ENCODE data around the gene NEUROD2. TPM values are rescaled to one million over a fixed set of nuclear protein-coding genes. Genes with fewer than 3 reads are reported as not detected.

NEUROD2 gene
- total RNA-seq (not detected), polyA plus RNA-seq (not detected)

DNA sequence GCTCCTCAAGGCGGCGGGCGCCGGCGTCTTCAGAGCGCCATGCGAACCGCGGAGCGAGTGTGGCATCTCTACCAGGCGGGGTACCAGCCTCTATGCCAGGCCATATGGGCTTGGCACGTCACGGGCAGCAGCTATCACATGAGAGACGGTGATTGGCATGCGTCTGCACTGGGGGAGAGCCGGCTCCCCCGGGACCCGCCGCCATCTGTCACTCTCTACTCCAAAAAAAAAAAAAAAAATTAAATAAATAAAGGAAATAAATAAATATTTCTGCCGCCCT is at the start of gene NEUROD2:
Gene NEUROD2, minus strand, starts transcription at position 70 of the 280 bp plus-strand sequence. CDS start 1,321 bp downstream, outside the sequence.
- no peaks in the 10 kb centered on the region for H3K36me3 Mint-ChIP-seq
- H3K4me1 Mint-ChIP-seq: peaks cover 0 to 31% (median 6%) of the 10 kb centered on the region in 4 donors
- Histone ChIP-seq H3K4me1 (ENCODE audit: control insufficient read depth, insufficient read depth, low read length, poor library complexity, severe bottlenecking) (peaks cover 41% of the 10 kb centered on the region), H3K4me3 (ENCODE audit: low read depth, low read length) (no peak within 1 kb of the TSS), H3K27ac (ENCODE audit: insufficient read depth, low read length, poor library complexity, severe bottlenecking) (no peak within 1 kb of the TSS), H3K27me3 (ENCODE audit: control insufficient read depth, insufficient read depth, low read length) (peaks cover 20% of the 10 kb centered on the region), H3K9me3 (ENCODE audit: control insufficient read depth in 2 of 2, low read length in 2 of 2) (no peaks in the 10 kb centered on the region), H3K36me3 (ENCODE audit: control insufficient read depth, insufficient read depth, low read length) (no peaks in the 10 kb centered on the region)
- H3K4me3 Mint-ChIP-seq: peak within 1 kb of the TSS in 3 of 4 donors; percentile 26 to 79 (median 76)
- no peak for DNase-seq
- peaks cover 74% of the 10 kb centered on the region for H3K27me3 Mint-ChIP-seq
- no peak within 1 kb of the TSS for H3K27ac Mint-ChIP-seq
- peaks cover 0 to 2% (median 0%) of the 10 kb centered on the region in 7 donors for H3K9me3 Mint-ChIP-seq
- no peak for ATAC-seq (ENCODE audit: low read depth in 2 of 2)

GRCh38 chr17:39655105-39655504 is 47.4 kb upstream of the NEUROD2 start:
- Histone ChIP-seq H3K9me3 (ENCODE audit: control insufficient read depth in 2 of 2, low read length in 2 of 2) (no peaks in the 10 kb centered on the region), H3K4me3 (ENCODE audit: low read depth, low read length) (no peak overlapping the region), H3K27me3 (ENCODE audit: control insufficient read depth, insufficient read depth, low read length) (no peaks in the 10 kb centered on the region), H3K27ac (ENCODE audit: insufficient read depth, low read length, poor library complexity, severe bottlenecking) (no peak overlapping the region), H3K36me3 (ENCODE audit: control insufficient read depth, insufficient read depth, low read length) (peaks cover 26% of the 10 kb centered on the region), H3K4me1 (ENCODE audit: control insufficient read depth, insufficient read depth, low read length, poor library complexity, severe bottlenecking) (peaks cover 4% of the 10 kb centered on the region)
- Mint-ChIP-seq H3K4me3 (peak overlapping the region in 1 of 4 donors; percentile 10), H3K27ac (peak overlapping the region in 1 of 3 donors; percentile 83), H3K4me1 (peaks cover 4 to 49% (median 27%) of the 10 kb centered on the region in 4 donors), H3K36me3 (peaks cover 25% of the 10 kb centered on the region), H3K27me3 (no peaks in the 10 kb centered on the region), H3K9me3 (no peaks in the 10 kb centered on the region)
- ATAC-seq (ENCODE audit: low read depth in 2 of 2) (no peak), DNase-seq (no peak)

GRCh38 chr17:39653662-39654331 is 46.1 kb upstream of the NEUROD2 start:
- Histone ChIP-seq H3K4me1 (ENCODE audit: control insufficient read depth, insufficient read depth, low read length, poor library complexity, severe bottlenecking) (peaks cover 4% of the 10 kb centered on the region), H3K27me3 (ENCODE audit: control insufficient read depth, insufficient read depth, low read length) (no peaks in the 10 kb centered on the region), H3K9me3 (ENCODE audit: control insufficient read depth in 2 of 2, low read length in 2 of 2) (no peaks in the 10 kb centered on the region), H3K36me3 (ENCODE audit: control insufficient read depth, insufficient read depth, low read length) (peaks cover 16% of the 10 kb centered on the region), H3K27ac (ENCODE audit: insufficient read depth, low read length, poor library complexity, severe bottlenecking) (no peak overlapping the region), H3K4me3 (ENCODE audit: low read depth, low read length) (no peak overlapping the region)
- Mint-ChIP-seq H3K36me3 (peaks cover 32% of the 10 kb centered on the region), H3K4me1 (peaks cover 4 to 54% (median 35%) of the 10 kb centered on the region in 4 donors), H3K9me3 (no peaks in the 10 kb centered on the region), H3K4me3 (peak overlapping the region in 1 of 4 donors; percentile 57), H3K27ac (peak overlapping the region in 2 of 3 donors; percentile 49 to 59), H3K27me3 (no peaks in the 10 kb centered on the region)
- DNase-seq (peak; percentile 61 to 72 (median 70)), ATAC-seq (ENCODE audit: low read depth in 2 of 2) (peak; percentile 75 to 81)

- Mint-ChIP-seq H3K36me3 (peaks cover 29% of the 10 kb centered on the region), H3K27ac (peak overlapping the region in 2 of 3 donors; percentile 49 to 59), H3K27me3 (no peaks in the 10 kb centered on the region), H3K9me3 (no peaks in the 10 kb centered on the region), H3K4me1 (peaks cover 4 to 56% (median 35%) of the 10 kb centered on the region in 4 donors), H3K4me3 (no peak overlapping the region)
- ATAC-seq (ENCODE audit: low read depth in 2 of 2) (no peak), DNase-seq (no peak)
- no peaks in the 10 kb centered on the region for H3K9me3 ChIP-seq (ENCODE audit: control insufficient read depth in 2 of 2, low read length in 2 of 2)
- H3K27me3 ChIP-seq (ENCODE audit: control insufficient read depth, insufficient read depth, low read length): no peaks in the 10 kb centered on the region
- peaks cover 13% of the 10 kb centered on the region for H3K36me3 ChIP-seq (ENCODE audit: control insufficient read depth, insufficient read depth, low read length)
- no peak overlapping the region for H3K27ac ChIP-seq (ENCODE audit: insufficient read depth, low read length, poor library complexity, severe bottlenecking)
- no peak overlapping the region for H3K4me3 ChIP-seq (ENCODE audit: low read depth, low read length)
- H3K4me1 ChIP-seq (ENCODE audit: control insufficient read depth, insufficient read depth, low read length, poor library complexity, severe bottlenecking): peaks cover 4% of the 10 kb centered on the region
Observed at GRCh38 chr17:39653316-39653661, 45.6 kb upstream of the NEUROD2 start.

GRCh38 chr17:39652587-39653315 is 45.0 kb upstream of the NEUROD2 start:
- Mint-ChIP-seq H3K4me3 (no peak overlapping the region), H3K27ac (peak overlapping the region; percentile 32 to 68 (median 39)), H3K36me3 (peaks cover 26% of the 10 kb centered on the region), H3K27me3 (no peaks in the 10 kb centered on the region), H3K9me3 (no peaks in the 10 kb centered on the region), H3K4me1 (peaks cover 4 to 53% (median 35%) of the 10 kb centered on the region in 4 donors)
- ATAC-seq (ENCODE audit: low read depth in 2 of 2) (no peak), DNase-seq (no peak)
- Histone ChIP-seq H3K27ac (ENCODE audit: insufficient read depth, low read length, poor library complexity, severe bottlenecking) (no peak overlapping the region), H3K36me3 (ENCODE audit: control insufficient read depth, insufficient read depth, low read length) (peaks cover 9% of the 10 kb centered on the region), H3K4me3 (ENCODE audit: low read depth, low read length) (no peak overlapping the region), H3K27me3 (ENCODE audit: control insufficient read depth, insufficient read depth, low read length) (no peaks in the 10 kb centered on the region), H3K4me1 (ENCODE audit: control insufficient read depth, insufficient read depth, low read length, poor library complexity, severe bottlenecking) (peaks cover 4% of the 10 kb centered on the region), H3K9me3 (ENCODE audit: control insufficient read depth in 2 of 2, low read length in 2 of 2) (no peaks in the 10 kb centered on the region)

- no peak overlapping the region for H3K27ac ChIP-seq (ENCODE audit: insufficient read depth, low read length, poor library complexity, severe bottlenecking)
Observed at GRCh38 chr17:39651923-39652586, 44.3 kb upstream of the NEUROD2 start.

GRCh38 chr17:39650121-39650579 is 42.4 kb upstream of the NEUROD2 start:
- Histone ChIP-seq H3K4me1 (ENCODE audit: control insufficient read depth, insufficient read depth, low read length, poor library complexity, severe bottlenecking) (peaks cover 4% of the 10 kb centered on the region), H3K27me3 (ENCODE audit: control insufficient read depth, insufficient read depth, low read length) (no peaks in the 10 kb centered on the region), H3K36me3 (ENCODE audit: control insufficient read depth, insufficient read depth, low read length) (peaks cover 3% of the 10 kb centered on the region), H3K4me3 (ENCODE audit: low read depth, low read length) (no peak overlapping the region), H3K9me3 (ENCODE audit: control insufficient read depth in 2 of 2, low read length in 2 of 2) (no peaks in the 10 kb centered on the region), H3K27ac (ENCODE audit: insufficient read depth, low read length, poor library complexity, severe bottlenecking) (no peak overlapping the region)
- H3K4me1 Mint-ChIP-seq: peaks cover 0 to 57% (median 32%) of the 10 kb centered on the region in 4 donors
- H3K9me3 Mint-ChIP-seq: no peaks in the 10 kb centered on the region
- DNase-seq: no peak
- H3K36me3 Mint-ChIP-seq: peaks cover 19% of the 10 kb centered on the region
- H3K27ac Mint-ChIP-seq: peak overlapping the region; percentile 63 to 78 (median 77)
- ATAC-seq (ENCODE audit: low read depth in 2 of 2): no peak
- no peak overlapping the region for H3K4me3 Mint-ChIP-seq
- no peaks in the 10 kb centered on the region for H3K27me3 Mint-ChIP-seq

More at GRCh38 chr17:39651923-39652586, 44.3 kb upstream of the NEUROD2 start:
- H3K4me3 Mint-ChIP-seq: no peak overlapping the region
- Histone ChIP-seq H3K36me3 (ENCODE audit: control insufficient read depth, insufficient read depth, low read length) (peaks cover 9% of the 10 kb centered on the region), H3K9me3 (ENCODE audit: control insufficient read depth in 2 of 2, low read length in 2 of 2) (no peaks in the 10 kb centered on the region), H3K4me1 (ENCODE audit: control insufficient read depth, insufficient read depth, low read length, poor library complexity, severe bottlenecking) (peaks cover 4% of the 10 kb centered on the region), H3K4me3 (ENCODE audit: low read depth, low read length) (no peak overlapping the region), H3K27me3 (ENCODE audit: control insufficient read depth, insufficient read depth, low read length) (no peaks in the 10 kb centered on the region)
- DNase-seq (no peak), ATAC-seq (ENCODE audit: low read depth in 2 of 2) (no peak)
- H3K27ac Mint-ChIP-seq: peak overlapping the region; percentile 39 to 68 (median 64)
- no peaks in the 10 kb centered on the region for H3K27me3 Mint-ChIP-seq
- peaks cover 25% of the 10 kb centered on the region for H3K36me3 Mint-ChIP-seq
- H3K9me3 Mint-ChIP-seq: no peaks in the 10 kb centered on the region
- peaks cover 4 to 56% (median 35%) of the 10 kb centered on the region in 4 donors for H3K4me1 Mint-ChIP-seq

All from CD4-positive, CD25-positive, alpha-beta regulatory T cell (primary cell).